Endothelial cell of umbilical vein (primary cell): ENCODE data around the gene VGLL3.

Experiments
- EZH2 ChIP-seq: IDR thresholded peaks from 2 replicates; pipeline ENCODE4 v1.6.1; 2012; ENCODE audit warnings: borderline replicate concordance, low read depth, mild to moderate bottlenecking, moderate library complexity, low read length, inconsistent platforms; ENCODE audit not compliant: severe bottlenecking
- JUN ChIP-seq: IDR thresholded peaks from 2 replicates; pipeline ENCODE4 v1.6.1; 2011; ENCODE audit warnings: borderline replicate concordance, low read depth; ENCODE audit not compliant: insufficient read length, insufficient read depth
- POLR2AphosphoS5 ChIP-seq: IDR thresholded peaks from 2 replicates; pipeline ENCODE4 v1.6.1; 2012; ENCODE audit warnings: low read depth, mild to moderate bottlenecking, control low read depth, low read length, moderate library complexity; ENCODE audit not compliant: insufficient read depth
- TF ChIP-seq, protein P1 (sequence below), 2 donors: IDR thresholded peaks; 1 replicate in 1 of 2; 2 replicates in 1 of 2; pipeline ENCODE4 v1.5.1; 2011; ENCODE audit warnings: low read length in 2 of 2, mild to moderate bottlenecking in 2 of 2, moderate library complexity in 2 of 2, control low read depth in 1 of 2, inconsistent platforms in 1 of 2, low read depth in 1 of 2; ENCODE audit not compliant: insufficient read depth in 1 of 2; ENCODE audit errors: extremely low read depth in 1 of 2
- TF ChIP-seq, protein P2 (sequence below): IDR thresholded peaks from 2 replicates; pipeline ENCODE4 v1.6.1; 2011; ENCODE audit not compliant: insufficient read depth, insufficient read length

DNA sequence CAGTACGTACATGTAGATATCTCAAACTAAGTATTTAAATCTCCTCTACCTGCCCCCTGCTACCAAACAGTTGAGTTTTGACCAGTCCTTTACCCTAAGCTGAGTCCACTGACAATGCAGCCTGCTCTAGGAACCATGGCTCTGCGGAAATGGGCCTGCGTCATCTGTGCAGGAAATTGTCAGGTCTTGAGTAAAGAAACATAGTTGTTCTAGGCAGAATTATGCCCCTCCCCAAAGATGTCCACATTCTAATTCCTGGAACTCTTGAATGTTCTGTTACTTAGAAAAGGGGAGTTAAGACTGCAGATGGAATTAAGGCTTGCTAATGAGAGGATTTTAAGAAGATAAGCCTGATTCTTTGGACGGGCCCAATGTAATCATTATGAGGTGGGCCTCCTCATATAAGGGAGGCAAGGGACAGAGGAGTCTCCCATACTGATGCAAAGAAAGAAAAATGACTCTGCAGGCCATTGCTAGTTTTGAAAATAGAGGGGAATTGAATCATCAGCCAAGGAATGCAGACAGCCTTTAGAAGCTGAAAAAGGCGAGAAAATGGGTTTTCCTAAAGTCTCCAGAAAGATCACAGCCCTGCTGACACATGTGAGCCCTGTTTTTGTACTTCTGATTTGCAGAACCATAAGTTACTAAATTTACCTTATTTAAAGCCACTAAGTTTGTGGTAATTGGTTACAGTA, 5.5 kb upstream of the VGLL3 start:
- TF ChIP-seq POLR2AphosphoS5 (no peak), JUN (no peak), EZH2 (no peak)
- TF ChIP-seq, protein P1, sequence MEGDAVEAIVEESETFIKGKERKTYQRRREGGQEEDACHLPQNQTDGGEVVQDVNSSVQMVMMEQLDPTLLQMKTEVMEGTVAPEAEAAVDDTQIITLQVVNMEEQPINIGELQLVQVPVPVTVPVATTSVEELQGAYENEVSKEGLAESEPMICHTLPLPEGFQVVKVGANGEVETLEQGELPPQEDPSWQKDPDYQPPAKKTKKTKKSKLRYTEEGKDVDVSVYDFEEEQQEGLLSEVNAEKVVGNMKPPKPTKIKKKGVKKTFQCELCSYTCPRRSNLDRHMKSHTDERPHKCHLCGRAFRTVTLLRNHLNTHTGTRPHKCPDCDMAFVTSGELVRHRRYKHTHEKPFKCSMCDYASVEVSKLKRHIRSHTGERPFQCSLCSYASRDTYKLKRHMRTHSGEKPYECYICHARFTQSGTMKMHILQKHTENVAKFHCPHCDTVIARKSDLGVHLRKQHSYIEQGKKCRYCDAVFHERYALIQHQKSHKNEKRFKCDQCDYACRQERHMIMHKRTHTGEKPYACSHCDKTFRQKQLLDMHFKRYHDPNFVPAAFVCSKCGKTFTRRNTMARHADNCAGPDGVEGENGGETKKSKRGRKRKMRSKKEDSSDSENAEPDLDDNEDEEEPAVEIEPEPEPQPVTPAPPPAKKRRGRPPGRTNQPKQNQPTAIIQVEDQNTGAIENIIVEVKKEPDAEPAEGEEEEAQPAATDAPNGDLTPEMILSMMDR (IDR thresholded peaks at IDR 0.05; ENCODE audit: extremely low read depth in 1 of 2, insufficient read depth in 1 of 2, low read depth in 1 of 2, low read length in 2 of 2) = no peak
- TF ChIP-seq, protein P2, sequence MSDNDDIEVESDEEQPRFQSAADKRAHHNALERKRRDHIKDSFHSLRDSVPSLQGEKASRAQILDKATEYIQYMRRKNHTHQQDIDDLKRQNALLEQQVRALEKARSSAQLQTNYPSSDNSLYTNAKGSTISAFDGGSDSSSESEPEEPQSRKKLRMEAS = no peak
